Measurements from ENCODE around the gene RBFOX2.

GRCh38 chr22:35752863-35753189, 275.8 kb downstream of the RBFOX2 start:
- no peak for TF ChIP-seq CTCF (conservative IDR thresholded peaks at IDR 0.05 in 1 of 2, IDR thresholded peaks at IDR 0.05 in 1 of 2; ENCODE audit: extremely low read depth in 1 of 2, insufficient read depth in 1 of 2, low read depth in 1 of 2, low read length in 2 of 2)
- TF ChIP-seq EZH2 (IDR thresholded peaks at IDR 0.05; ENCODE audit: borderline replicate concordance, low read length): no peak
